ENCODE measurements around the gene CLUH.

DNA sequence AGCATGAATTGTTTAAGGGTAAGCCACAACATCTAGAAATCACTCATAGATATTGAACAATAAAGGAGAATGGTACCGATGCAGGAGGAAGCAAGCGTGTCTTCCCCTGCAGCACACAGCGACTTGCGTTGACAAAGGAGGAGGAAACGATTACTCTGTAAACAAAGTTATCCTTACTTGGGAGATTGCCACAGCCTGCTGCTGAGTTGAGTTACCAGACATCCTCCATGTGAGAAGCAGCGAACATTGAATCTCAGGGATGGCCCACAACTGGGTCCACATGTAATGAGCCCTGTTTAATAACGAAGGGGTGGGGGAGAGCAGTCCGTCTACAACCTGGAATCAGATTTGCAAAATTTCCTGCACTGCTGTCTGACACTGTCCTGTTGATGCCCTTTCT, 27.7 kb downstream of the CLUH start:
- TF ChIP-seq, protein P1, sequence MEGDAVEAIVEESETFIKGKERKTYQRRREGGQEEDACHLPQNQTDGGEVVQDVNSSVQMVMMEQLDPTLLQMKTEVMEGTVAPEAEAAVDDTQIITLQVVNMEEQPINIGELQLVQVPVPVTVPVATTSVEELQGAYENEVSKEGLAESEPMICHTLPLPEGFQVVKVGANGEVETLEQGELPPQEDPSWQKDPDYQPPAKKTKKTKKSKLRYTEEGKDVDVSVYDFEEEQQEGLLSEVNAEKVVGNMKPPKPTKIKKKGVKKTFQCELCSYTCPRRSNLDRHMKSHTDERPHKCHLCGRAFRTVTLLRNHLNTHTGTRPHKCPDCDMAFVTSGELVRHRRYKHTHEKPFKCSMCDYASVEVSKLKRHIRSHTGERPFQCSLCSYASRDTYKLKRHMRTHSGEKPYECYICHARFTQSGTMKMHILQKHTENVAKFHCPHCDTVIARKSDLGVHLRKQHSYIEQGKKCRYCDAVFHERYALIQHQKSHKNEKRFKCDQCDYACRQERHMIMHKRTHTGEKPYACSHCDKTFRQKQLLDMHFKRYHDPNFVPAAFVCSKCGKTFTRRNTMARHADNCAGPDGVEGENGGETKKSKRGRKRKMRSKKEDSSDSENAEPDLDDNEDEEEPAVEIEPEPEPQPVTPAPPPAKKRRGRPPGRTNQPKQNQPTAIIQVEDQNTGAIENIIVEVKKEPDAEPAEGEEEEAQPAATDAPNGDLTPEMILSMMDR (IDR thresholded peaks at IDR 0.05), result no peak
- no peak for TF ChIP-seq EZH2 (IDR thresholded peaks at IDR 0.05; ENCODE audit: borderline replicate concordance, insufficient read depth, low read depth, low read length, poor library complexity, severe bottlenecking)

Measured in B cell (primary cell).